ENCODE data around the gene NAP1L2.
"Not testable (repeated sequence)": the region's sequence is repeated elsewhere in the genome, so short reads cannot be mapped to it uniquely, and the experiment has no call there.

NAP1L2 gene, protein sequence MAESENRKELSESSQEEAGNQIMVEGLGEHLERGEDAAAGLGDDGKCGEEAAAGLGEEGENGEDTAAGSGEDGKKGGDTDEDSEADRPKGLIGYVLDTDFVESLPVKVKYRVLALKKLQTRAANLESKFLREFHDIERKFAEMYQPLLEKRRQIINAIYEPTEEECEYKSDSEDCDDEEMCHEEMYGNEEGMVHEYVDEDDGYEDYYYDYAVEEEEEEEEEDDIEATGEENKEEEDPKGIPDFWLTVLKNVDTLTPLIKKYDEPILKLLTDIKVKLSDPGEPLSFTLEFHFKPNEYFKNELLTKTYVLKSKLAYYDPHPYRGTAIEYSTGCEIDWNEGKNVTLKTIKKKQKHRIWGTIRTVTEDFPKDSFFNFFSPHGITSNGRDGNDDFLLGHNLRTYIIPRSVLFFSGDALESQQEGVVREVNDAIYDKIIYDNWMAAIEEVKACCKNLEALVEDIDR
- 12.9 reads per million, percentile 37 among the genes with 10 or more reads in this experiment for total RNA-seq

DNA sequence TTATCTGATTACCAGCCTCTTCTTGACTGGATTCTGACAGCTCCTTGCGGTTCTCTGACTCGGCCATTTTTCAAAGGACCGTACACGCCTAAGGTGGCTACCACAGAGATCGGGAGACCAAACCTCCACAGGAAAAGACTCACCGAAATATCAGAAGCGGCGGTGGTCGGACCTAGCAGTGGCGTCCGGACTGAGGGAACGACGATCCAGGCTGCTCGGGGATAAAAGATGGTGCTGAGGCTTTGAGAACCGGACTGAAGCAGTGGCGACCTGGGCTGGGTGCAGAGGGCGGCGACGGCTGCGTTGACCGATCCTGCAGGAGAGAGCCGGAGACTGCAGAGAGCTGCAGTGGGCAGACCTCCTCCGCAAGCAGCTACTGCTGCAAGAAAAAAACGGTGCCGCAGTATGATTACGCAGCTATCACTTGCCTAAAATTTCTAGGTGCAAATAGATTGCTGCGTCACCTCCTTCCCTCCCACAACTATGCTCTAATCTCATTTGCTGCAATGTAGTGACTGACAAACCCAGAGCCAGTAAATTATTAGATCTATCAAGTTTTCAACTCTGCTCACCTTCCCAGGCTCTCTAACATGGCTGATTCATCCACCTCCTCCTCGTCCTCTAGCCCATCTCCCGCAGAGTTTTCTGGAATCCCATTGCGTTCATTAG lies at the start of gene NAP1L2:
Gene NAP1L2 (minus strand): TSS at position 426 of the 669 bp plus-strand sequence. CDS start 359 bp downstream, at position 67.
- DNase-seq, result peak; percentile 11

DNA sequence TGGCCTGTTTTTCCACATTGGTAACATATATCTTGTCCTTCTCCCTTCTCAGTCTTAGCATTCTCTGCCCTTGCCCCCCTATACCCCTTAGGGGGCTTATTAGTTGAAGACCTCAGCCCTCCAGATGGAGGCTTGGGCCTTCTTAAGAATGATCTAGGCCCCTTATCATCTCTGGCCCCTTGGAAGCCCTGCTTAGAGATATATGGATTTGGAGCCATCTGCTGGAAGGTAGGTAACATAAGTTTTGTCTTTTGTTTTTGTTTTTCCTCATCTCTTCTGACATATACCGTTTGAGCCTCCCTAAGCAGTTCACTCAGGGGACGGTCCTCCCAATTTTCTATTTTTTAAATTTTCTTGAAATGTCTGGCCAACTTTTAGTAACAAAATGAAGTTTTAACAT lies 48.3 kb upstream of the NAP1L2 start:
- no peak for DNase-seq

DNA sequence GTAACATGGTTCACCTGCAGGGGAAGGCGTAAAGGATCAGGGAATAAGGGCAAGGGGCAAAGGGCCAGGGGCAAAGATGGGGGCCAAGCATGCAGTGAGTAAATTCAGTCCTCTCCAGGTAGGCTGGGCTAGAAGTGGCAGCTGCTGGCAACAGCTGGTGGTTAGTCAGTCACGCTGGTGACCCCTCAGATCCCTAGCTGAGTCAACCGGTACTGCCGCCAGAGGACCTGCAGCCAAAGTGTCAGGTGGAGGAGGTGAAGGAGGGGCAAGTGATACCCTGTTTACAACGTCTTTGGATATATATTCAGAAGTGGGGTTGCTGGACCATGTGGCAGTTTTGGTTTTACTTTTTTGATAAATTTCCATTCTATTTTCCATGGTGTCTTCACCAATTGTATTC lies 24.6 kb upstream of the NAP1L2 start:
- no peak for DNase-seq

DNA sequence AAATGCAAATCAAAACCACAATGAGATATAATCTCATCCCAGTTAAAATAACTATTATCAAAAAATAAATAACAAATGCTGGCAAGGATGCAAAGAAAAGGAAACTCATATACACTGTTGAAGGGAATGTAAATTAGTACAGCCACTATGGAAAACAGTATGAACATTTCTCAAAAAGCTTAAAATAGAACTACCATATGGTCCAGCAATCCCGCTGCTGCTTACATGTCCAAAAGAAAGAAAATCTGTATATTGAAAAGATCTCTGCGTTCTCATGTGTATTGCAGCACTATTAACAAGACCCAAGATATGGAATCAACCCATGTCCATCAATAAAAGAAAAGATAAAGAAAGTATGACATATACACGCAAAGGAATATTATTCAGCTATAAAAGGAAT lies 3.0 kb upstream of the NAP1L2 start:
- no peak for DNase-seq

DNA sequence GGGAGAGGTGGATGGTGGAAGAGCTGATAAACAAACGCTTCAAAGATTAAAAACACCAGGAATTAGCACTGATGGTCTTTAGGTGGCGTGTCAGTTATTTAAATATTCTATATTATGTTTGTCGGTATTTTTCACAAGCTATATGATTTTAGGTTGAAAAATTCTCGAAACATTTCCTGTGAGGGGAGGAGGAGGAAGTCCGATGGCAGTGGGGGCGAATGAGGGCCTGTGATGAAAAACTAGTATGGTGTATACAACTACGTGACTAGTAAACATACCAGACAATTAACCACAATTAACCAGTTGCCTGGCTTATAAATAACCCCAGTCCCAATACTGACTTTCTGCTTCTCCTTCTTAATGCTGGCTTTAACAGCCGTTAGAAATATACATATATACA lies 595 bp upstream of the NAP1L2 start:
- DNase-seq, result no peak

DNA sequence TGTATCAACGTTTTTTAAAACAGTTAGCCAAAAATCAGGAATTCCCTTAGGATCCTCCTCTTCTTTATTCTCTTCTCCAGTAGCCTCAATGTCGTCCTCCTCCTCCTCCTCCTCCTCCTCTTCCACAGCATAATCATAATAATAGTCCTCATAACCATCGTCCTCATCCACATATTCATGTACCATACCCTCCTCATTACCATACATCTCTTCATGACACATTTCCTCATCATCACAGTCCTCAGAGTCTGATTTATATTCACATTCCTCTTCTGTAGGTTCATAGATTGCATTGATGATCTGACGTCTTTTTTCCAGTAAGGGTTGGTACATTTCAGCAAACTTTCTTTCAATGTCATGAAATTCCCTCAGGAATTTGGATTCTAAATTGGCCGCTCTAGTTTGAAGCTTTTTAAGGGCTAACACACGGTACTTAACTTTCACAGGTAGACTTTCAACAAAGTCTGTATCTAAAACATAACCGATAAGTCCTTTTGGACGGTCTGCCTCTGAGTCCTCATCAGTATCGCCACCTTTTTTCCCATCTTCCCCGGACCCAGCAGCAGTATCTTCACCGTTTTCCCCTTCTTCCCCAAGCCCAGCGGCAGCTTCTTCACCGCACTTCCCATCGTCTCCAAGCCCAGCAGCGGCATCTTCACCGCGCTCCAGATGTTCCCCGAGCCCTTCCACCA lies 771 bp downstream of the NAP1L2 start:
- DNase-seq, result no peak

DNA sequence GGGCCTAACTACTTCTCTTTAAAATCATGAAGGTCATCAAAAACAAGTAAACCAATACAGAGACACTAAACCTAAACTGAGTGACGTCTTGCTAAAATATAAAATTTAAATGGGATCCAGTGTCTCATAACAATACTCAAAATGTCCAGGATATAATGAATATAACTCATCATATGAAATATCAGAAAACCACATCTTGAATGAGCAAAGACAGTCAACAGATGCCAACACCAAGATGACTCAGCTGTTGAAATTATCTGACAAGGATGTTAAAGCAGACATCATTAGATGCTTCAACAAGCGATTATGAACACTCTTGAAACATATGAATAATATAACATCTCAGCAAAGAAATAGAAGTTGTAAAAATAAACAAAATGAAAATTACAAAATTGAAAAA lies 8.3 kb downstream of the NAP1L2 start:
- no peak for DNase-seq

DNA sequence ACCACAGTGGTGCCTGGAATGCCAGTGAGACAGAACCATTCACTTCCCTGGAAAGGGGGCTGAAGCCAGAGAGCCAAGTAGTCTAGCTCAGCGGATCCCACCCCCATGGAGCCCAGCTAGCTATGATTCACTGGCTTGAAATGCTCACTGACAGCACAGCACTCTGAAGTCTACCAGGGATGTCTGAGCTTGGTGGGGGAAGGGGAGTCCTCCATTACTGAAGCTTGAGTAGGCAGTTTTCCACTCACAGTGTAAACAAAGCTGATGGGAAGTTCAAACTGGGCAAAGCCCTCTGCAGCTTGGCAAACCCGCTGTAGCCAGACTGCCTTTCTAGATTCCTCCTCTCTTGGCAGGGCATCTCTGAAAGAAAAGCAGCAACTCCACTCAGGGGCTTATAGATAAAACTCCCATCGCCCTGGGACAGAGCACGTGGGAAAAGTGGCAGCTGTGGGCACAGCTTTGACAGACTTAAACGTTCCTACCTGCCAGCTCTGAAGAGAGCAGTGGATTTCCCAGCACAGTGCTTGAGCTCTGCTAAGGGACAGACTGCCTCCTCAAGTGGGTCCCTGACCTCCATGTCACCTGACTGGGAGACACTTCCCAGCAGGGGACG lies 32.0 kb downstream of the NAP1L2 start:
- DNase-seq, result no peak

DNA sequence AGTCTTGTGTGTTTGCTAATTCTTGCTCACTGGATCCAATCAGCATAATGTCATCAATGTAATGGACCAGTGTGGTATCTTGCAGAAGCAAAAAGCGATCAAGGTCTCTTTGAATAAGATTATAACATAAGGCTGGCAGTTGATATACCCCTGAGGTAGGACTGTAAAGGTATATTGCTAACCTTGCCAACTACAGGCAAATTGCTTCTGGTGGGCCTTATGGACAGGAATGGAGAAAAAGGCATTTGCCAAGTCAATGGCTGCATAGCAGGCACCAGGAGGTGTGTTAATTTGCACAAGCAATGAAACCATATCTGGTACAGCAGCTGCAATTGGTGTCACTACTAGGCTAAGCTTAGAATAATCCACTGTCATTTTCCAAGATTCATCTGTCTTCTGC lies 45.7 kb downstream of the NAP1L2 start:
- not testable (repeated sequence) for DNase-seq

Measured in effector CD4-positive, alpha-beta T cell (primary cell).